Testis (tissue), 3 donors: ENCODE data around the gene HEXD. TPM values are rescaled to one million over a fixed set of nuclear protein-coding genes. Genes with fewer than 3 reads are reported as not detected.

Experiments used
- DNase-seq: peaks from one replicate; pipeline ENCODE4 v3.0.0-alpha.2; 2019
- H3K27ac ChIP-seq, 2 donors: fragments of 200-600 bp; sonication (generic); one replicate each; pipeline ENCODE4 v1.5.1; 2019
- H3K27me3 ChIP-seq: fragments of 200-600 bp; sonication (generic); one replicate; pipeline ENCODE4 v1.5.1; 2019
- H3K36me3 ChIP-seq: fragments of 200-600 bp; sonication (generic); one replicate; pipeline ENCODE4 v1.5.1; 2017; ENCODE audit warnings: low read depth; ENCODE audit errors: missing control alignments
- H3K4me1 ChIP-seq: fragments of 200-600 bp; sonication (generic); one replicate; pipeline ENCODE4 v1.5.1; 2019
- H3K4me3 ChIP-seq, 2 donors: fragments of 200-600 bp; sonication (generic); one replicate each; pipeline ENCODE4 v1.5.1; 2017 to 2019
- H3K9me3 ChIP-seq: fragments of 200-600 bp; sonication (generic); one replicate; pipeline ENCODE4 v1.5.1; 2017
- CTCF ChIP-seq, 3 experiments: fragments of 450-650 bp in 2 of 3; fragments of 200-600 bp in 1 of 3; sonication (generic) in 1 of 3; IDR thresholded peaks; one replicate each; pipeline ENCODE4 v1.5.1; 2016 to 2019; ENCODE audit warnings: antibody characterized with exemption in 3 of 3, mild to moderate bottlenecking in 2 of 3, moderate library complexity in 1 of 3
- POLR2A ChIP-seq: fragments of 450-650 bp; IDR thresholded peaks from one replicate; pipeline ENCODE4 v1.6.1; 2017; ENCODE audit warnings: antibody characterized with exemption, mild to moderate bottlenecking, moderate library complexity
- WGBS, 2 donors: methylation state at CpG; one replicate each; pipeline ENCODE4 v1.1.5; 2018; 5-methylcytosine and 5-hydroxymethylcytosine counted together
- intact Hi-C: fragments of 100-400 bp; cut with DNase I; formaldehyde crosslinking; loops from one replicate; pipeline ENCODE4 v1.15.1; 2023; ENCODE audit warnings: low total_unique reads
- polyA plus RNA-seq: library from polyadenylated mRNA; stranded (reverse); fragments of 350-450 nt; fragmentation: Illumina TruSeq; extraction: RNeasy Lipid Tissue Mini Kit (QIAGEN cat#74804); gene quantifications from one replicate; pipeline ENCODE4 v1.2.3, GENCODE V29; 2014; ENCODE audit warnings: low read depth, low replicate concordance; ENCODE audit not compliant: insufficient read depth
- total RNA-seq, 2 donors: library from RNA; depleted of rRNA; stranded (reverse); fragments of >200 nt; gene quantifications; one replicate each; pipeline ENCODE4 v1.2.3, GENCODE V29; 2016

The HEXD gene
- total and polyA plus RNA-seq, 3 donors from 2014 or later, result 24.4 to 95.3 (median 90.9) TPM

- TF ChIP-seq CTCF (IDR thresholded peaks at IDR 0.05), result no peak
- TF ChIP-seq POLR2A, result no peak
- Histone ChIP-seq H3K4me1 (peaks cover 10% of the 10 kb centered on the region), H3K9me3 (no peaks in the 10 kb centered on the region), H3K36me3 (no peaks in the 10 kb centered on the region), H3K4me3 (no peak overlapping the region), H3K27ac (no peak overlapping the region), H3K27me3 (no peaks in the 10 kb centered on the region)
- intact Hi-C loops, result loop anchor here (10.0 kb wide), 1 partner anchor 61 kb away; the partner anchor contains the start of gene TEX19
- DNase-seq, result no peak
- 82 to 84% methylated on average over 4 of the region's 4 CpGs for WGBS, 2 donors
These were observed 1.9 kb upstream of the HEXD start for GRCh38 chr17:82416264-82416663.

- no peaks in the 10 kb centered on the region for H3K36me3 ChIP-seq
- intact Hi-C loops, result loop anchor here (10.0 kb wide), 1 partner anchor 62 kb away; the partner anchor contains the start of gene TEX19
- TF ChIP-seq POLR2A (no peak), CTCF (IDR thresholded peaks at IDR 0.05) (peak in 2 of 3 experiments; percentile 10 to 12)
- no peak overlapping the region for H3K4me3 ChIP-seq
- H3K27me3 ChIP-seq, result no peaks in the 10 kb centered on the region
- no peaks in the 10 kb centered on the region for H3K9me3 ChIP-seq
- 61 to 72% methylated on average over 6 of the region's 6 CpGs for WGBS, 2 donors
- H3K27ac ChIP-seq, result no peak overlapping the region
- H3K4me1 ChIP-seq, result peaks cover 10% of the 10 kb centered on the region
- DNase-seq, result no peak
These were observed 1.4 kb upstream of the HEXD start for GRCh38 chr17:82416771-82417170.

GRCh38 chr17:82419540-82419939 is 1.4 kb downstream of the HEXD start:
- Histone ChIP-seq H3K4me1 (peaks cover 18% of the 10 kb centered on the region), H3K36me3 (no peaks in the 10 kb centered on the region), H3K27ac (no peak overlapping the region), H3K27me3 (no peaks in the 10 kb centered on the region), H3K9me3 (no peaks in the 10 kb centered on the region), H3K4me3 (no peak overlapping the region)
- 82 to 93% methylated on average over 2 of the region's 2 CpGs for WGBS, 2 donors
- TF ChIP-seq CTCF (IDR thresholded peaks at IDR 0.05) (no peak), POLR2A (no peak)
- DNase-seq, result no peak
- intact Hi-C loops, result loop anchor here (10.0 kb wide), 1 partner anchor 65 kb away; the partner anchor contains the start of gene TEX19

- intact Hi-C loops, result no loop called here
- 46 to 59% methylated on average over 25 of the region's 25 CpGs for WGBS, 2 donors
- DNase-seq, result peak; percentile 88
- H3K4me3 ChIP-seq, result peak overlapping the region in 1 of 2 donors; percentile 29
- peaks cover 11% of the 10 kb centered on the region for H3K4me1 ChIP-seq
- no peaks in the 10 kb centered on the region for H3K36me3 ChIP-seq
- peak; percentile 80 to 88 (median 81) for TF ChIP-seq CTCF (IDR thresholded peaks at IDR 0.05)
- no peak for TF ChIP-seq POLR2A
- no peaks in the 10 kb centered on the region for H3K9me3 ChIP-seq
- H3K27ac ChIP-seq, result peak overlapping the region; percentile 75 to 81
- H3K27me3 ChIP-seq, result no peaks in the 10 kb centered on the region
These were observed 6.1 kb downstream of the HEXD start for GRCh38 chr17:82424001-82424862.
